Measurements from ENCODE around the gene MAPK8IP2.
A peak's percentile ranks its signal among the peaks of the same experiment; 100 is the strongest.

MAPK8IP2 gene

DNA sequence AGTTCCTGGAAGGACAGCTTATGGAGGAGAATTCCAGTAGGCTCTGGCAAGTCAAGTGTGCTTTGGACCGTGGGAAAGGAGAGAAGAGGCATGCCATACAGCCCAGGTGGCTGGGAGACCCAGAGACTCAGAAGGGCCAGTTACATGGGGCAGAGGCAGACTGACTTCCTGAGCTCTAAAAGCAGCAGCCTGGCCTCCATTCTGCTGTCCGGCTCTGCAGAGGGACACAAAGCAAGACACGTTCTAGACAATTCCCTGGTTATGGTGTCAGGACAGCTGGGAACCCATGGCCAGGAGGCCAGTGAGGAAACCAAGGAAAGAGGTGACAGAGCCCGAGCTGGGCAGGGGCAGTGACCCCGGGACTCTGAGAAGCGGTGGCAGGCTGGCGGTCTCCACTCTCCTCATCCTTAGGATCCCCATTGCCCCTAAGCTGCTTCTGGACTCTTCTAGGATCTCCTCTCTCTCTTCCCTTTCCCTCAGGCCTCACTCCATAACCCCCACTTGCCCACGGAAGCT, 25.1 kb upstream of the MAPK8IP2 start:
- DNase-seq (ENCODE audit: low spot score): no peak

DNA sequence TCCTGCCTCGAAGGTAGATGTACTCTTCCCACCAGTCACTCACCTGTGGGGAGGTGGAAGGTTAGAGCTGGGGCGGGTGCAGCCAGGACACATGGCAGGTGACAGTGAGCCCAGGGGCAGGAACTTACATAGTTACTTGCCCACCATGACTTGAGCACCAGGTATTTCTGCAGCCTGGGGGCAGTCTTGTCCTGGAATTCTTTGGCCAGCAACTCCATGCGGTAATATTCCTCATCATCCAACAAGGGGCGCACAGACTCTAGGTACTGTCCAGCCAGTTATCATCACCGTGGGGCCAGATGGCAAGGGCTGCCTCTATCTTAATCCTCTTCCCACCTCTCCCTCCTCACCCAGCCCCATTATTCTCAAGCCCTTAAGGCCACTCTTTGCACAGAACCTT, 24.5 kb upstream of the MAPK8IP2 start:
- DNase-seq (ENCODE audit: low spot score): peak; percentile 81

DNA sequence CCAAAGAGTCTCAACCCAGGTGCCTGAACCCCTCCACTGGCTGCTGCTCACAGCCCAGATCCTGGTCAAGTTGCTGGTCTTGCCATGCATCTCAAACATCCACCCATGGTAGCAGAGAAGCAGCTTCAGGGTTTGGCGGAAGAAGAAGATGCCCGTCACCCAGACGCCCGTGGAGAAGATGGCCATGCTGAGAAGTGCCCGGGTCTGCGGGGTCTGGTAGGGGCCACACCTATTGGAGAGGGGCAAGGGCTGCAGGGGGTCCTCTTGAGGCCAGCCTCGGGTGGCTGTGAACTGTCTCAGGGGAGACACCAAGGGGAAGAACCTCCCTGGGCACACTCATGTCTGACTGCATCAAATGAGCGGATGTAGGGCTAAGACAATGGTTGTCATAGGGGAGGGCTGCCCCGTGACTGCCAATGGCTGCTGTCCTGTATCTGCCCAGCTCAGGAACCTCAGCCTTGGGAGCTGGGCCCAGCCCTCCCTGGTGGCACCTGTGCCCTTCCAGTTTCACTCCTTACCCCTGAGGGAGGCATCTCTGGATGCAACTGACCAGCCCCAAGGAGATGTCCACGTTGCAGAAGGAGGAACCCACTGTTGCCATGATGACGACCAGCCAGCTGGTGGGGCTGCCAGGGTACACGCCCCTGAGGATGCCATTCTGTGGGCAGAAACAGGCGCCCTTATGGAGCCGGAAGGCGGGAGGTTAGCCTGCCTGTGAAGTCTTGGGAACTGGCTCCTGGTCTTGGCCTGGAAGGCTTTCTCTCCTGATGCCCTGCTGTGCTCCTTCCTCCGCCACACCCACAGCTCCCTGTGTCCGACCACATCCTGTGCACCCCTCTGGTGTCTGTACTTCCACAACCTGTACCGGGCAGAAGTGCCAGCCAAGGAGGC, 23.5 kb upstream of the MAPK8IP2 start:
- DNase-seq (ENCODE audit: low spot score): no peak

DNA sequence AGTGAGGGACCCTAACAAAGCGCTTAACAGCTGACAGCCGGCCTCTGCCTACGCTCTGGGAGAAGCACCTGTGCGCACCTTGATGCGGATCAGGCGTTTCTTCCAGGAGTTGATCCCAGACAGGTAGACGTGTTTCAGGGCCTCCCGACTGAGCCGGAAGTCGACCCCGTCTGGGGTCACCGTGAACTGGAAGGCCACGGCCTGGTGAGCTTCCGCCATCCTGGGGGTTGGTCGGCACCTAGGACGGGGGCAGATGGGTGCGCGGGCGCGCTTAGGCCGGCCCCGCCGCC, 23.0 kb upstream of the MAPK8IP2 start:
- no peak for DNase-seq (ENCODE audit: low spot score)

DNA sequence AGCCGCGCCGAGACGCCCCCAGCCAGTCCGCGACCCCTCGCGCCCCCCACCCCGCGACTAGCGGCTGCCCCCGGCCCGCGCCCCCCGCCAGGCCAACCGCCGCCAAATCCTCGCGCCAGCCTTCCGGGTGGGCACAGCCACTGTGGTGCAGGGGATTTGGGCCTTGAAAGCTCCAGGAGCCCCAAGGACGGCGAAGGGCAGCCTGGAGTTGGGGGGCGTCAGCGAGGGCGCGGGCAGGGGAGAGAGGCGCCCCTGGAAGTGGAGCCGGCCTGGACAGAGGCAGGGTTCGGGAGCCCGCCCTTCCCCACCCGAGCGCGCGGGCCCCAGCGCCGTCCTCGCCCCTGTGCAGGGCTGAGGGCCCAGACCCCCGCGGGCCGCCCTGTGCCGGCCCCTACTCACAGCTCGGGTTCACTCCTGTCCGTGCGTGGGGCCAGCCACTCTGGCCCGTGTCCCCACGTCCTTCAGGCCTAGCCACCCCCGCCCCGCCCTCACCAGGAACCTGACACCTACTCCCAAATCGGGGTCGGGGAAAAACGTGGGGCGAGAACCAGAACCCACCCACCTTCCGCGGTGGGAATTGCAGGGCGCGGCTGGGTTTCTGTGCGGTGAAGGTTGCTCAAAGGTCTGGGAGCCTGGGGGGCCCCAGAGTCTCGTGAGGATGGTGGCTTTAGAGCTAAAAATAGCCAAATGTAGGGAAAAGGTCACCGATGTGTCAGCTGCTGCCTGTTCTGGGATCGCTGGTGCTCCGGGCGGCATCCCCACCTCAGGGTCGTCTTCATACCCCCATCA, 22.4 kb upstream of the MAPK8IP2 start, which contains the start of gene CPT1B:
Gene CPT1B, minus strand, starts transcription at position 441 of the 789 bp plus-strand sequence. CDS start 512 bp downstream, outside the sequence.
- DNase-seq (ENCODE audit: low spot score): no peak

DNA sequence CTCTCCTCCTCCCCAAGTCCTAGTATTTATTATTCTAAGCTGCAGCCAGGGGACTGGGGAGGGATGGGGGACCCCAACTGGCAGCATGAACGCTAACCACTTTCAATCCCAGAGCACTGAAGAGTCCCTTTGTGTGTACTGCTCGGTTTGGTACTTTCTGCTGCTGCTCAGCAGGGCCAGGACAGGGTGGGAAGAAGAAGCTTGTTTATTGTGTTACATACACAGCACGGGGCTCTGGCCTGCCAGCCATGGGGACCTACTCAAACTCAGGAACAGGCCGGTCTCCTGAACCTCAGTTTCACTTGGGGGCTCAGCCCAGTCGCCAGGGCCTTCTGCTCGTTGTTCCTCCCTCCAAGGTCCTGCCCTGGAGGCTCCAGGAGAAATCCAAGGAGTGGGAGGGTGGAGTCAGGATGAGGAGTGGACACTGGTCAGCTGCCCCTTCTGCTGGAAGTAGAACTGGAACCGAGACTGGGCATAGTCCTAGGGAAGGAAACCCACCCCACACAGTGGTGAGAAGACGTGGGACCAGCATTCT, 21.8 kb upstream of the MAPK8IP2 start:
- DNase-seq (ENCODE audit: low spot score): no peak

DNA sequence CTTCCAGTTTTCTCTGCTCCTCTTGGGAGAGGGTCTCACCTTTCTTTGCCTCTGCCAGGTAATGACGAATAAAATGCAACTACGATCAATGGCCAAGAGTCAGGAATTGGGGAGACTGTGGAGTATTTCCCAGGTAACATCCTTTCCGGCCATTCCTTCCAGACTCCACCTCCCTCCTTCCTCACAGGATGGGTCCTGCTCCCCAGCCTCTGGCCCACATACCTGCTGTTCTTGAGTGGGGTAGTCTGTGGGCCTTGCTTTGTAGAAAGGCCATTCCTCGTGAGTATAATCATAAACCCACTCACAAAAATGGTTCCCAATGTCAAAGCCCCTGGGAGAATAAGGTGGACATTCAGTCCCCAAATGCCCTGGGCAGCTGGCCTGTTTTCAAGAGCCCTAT, 20.8 kb upstream of the MAPK8IP2 start:
- no peak for DNase-seq (ENCODE audit: low spot score)

DNA sequence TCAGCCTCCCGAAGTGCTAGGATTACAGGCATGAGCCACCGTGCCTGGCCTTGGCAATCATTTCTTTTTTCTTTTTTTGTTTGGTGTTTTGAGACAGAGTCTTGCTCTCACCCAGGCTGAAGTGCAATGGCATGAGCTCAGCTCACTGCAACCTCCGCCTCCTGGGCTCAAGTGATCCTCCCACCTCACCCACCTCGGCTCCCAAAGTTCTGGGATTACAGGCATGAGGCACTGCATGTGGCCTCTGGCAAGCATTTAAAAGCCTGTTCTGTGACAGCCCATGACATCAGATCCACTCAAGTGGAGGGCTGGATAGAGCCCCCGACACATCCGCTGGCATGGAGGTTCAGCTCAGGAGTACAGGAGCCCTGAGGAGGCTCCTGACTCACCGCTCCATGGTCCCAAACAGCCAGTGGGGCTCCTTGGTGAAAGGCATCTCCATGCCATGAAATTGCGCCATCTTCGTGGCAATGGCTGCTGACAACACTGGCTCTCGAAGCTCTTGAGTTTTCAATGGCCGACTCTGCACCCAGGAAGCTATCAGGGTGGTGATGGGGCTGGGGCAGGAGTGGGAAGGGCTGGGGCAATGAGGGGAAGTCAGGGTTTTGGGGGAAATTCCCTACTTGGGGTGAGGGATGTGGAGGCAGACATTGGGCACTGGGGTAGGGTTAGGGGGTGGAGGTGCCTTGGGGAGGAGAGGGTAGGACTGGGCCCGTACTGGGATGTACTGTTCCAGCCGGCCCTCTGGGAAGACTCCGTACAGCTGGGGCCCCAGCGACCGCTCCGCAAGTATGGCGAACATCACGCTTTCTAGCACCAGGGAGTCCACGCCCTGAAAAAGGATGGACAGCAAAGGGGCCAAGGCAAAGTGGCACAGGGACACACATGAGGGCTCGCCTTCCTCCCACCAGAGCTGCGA, 19.3 kb upstream of the MAPK8IP2 start:
- no peak for DNase-seq (ENCODE audit: low spot score)

DNA sequence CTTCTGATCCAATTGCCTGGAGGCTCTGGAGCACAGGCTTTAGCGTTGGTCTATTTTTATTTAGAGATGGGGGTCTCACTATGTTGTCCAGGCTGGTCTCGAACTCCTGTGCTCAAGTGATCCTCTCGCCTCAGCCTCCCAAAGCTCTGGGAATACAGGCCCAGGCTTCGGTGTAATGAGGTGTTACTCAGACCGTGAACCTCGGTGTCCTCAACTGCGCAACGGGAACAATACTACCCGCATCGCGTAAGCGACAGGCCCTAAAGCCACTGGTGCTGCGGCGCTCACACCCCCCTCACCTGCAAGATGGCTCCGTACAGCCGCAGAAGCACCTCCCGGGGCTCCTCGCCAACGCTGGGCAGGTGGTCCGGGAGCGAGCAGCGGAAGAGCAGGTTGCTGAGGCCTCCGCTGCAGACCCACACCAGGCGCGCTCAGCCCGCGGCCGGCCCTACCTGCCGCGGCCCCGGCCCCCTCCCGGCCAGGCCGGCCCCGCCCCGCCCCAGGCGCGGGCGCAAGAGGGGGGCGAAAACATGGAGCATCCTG, 18.6 kb upstream of the MAPK8IP2 start:
- DNase-seq (ENCODE audit: low spot score): peak; percentile 40

DNA sequence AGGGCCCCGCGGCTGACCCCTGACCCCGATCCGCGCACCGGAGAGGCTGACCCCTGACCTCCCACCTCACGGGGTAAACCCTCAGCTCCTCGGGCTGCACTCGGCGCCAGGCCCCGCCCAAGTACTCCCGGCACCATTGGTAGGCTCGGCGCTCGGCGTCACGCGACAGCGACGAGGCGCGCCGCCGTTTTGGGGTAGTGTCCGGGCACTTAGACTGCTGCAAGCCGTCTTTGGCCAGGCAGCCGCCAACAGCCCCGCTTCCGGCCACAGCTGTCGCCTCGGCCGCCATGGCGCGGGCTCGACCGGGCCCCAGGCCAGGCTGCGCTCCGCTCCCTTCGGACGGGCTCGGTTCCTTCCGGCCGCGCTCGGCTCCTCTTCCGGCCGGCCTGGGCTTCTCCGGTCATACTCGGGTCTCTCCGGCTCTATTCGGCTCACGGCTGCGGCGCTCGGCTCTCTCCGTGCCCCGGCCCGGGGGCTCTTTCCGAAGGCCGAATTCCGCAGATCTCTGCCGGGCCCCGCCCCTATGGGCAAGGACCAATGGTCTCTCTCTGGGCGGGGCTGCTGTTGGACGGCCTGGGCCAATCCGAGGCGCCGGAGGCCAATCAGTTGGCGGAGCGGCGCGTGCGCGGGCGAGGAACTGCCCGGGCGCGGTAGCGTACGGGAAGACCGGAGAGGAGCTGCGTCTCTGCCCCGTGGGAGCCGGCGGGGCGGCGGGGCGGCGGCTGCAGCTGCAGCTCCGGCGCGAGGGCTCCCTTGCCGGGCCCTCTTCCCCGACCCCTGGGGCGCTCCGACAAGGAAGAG, 17.9 kb upstream of the MAPK8IP2 start, which contains the start of gene CHKB:
Gene CHKB, minus strand, starts transcription at position 357 of the 801 bp plus-strand sequence. Its CDS starts 68 bp downstream, at position 289.
- DNase-seq (ENCODE audit: low spot score): peak; percentile 99

DNA sequence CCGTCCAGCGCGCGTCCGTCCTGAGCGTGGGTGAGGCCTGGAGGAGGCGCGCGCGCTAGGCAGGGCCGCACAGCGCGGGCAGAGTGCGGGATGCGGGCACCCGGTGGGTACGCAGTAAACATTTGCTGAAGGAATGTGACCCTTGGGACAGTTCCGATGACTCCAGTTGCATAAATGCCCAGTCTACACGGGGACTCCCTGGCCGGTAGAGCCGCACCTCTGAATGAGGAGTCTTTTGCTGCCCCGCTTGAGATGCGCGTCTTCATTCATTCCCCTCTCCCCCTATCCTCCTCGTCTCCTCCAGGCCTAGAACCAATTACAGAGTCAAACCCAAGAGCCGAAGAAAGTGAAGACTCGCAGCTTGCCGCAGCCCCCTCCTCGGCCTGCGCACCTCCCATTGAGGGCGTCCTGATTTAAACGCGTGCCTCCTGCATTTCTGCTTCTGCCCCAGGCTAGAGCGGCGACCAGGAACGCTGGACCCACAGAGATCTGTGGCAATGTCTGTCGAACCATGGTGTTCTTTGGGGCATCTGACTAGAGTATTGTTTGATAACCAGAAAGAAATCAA, 17.2 kb upstream of the MAPK8IP2 start:
- DNase-seq (ENCODE audit: low spot score): no peak

DNA sequence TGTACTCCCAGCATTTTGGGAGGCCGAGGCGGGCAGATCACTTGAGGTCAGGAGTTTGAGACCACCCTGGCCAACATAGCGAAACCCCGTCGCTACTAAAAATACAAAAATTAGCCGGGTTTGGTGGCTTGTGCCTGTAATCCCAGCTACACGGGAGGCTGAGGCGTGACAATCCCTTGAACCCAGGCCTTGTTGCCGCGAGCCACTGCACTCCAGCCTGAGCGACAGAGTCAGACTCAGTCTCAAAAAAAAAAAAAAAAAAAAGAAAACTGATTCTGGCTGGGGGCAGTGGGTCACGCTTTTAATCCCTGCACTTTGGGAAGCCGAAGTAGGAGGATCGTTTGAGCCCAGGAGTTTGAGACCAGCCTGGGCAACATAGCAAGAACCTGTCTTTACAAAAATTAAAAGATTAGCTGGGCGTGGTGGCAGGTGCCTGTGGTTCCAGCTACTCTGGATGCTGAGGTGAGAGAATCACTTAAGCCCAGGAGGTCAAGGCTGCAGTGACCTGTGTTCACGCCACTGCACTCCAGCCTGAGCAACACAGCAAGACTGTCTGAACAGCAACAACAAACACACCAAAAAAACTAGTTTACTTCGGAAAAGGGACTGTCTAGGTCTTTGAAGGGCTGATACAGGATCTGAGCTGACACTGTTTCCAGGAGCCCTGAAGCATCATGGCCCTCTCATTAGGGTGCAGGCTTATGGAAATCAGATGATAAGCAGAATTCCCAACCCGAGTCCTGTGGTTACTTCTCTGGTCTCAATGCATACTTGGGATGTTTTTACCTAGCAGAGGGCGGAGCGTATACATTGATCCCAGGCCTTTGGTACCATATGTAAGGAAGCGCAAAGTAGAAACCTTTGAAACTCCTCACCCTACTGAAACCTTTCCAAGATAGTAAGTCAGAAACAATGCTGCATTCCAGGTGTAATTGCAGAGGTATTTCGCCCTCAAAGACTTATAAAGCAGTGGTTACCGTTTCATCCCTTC, 16.2 kb upstream of the MAPK8IP2 start:
- DNase-seq (ENCODE audit: low spot score): no peak

DNA sequence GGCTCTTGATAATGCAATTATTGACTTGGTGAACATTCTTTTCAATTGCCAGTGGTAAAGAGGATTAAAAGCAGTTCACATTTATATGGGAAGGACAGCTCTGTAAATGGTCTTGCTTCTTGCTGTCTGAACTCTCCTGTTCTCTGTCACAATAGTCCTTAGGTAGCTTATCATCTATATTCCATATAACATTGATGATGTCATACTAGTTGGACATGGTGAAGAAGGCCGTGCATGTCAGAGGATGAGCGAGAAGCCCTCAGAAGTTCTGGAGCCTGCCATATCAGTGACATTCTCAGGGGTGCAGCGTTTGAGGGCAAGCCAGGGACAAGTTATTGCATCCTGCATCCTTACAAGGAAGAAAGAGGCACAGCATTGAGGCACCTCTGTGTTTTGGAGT, 15.4 kb upstream of the MAPK8IP2 start:
- no peak for DNase-seq (ENCODE audit: low spot score)

DNA sequence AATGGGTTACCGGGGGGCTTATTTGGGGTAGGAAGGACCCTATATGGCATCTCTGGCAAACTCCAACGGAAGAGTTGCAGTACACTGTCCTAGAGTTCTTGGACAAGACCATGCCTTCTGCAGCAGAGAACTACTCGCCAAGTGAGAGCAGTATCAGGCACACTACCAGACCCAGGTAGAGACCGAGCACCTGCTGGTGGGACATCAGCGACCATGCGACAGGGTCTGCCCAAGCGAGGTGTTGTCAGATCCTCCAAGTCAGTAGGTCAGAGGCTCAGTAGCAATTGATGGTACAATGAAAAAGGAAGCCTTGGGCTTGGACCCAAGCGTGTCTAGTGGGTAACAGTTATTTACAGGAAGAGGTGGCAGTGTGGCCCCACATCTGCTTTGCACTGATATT, 14.8 kb upstream of the MAPK8IP2 start:
- DNase-seq (ENCODE audit: low spot score): no peak

DNA sequence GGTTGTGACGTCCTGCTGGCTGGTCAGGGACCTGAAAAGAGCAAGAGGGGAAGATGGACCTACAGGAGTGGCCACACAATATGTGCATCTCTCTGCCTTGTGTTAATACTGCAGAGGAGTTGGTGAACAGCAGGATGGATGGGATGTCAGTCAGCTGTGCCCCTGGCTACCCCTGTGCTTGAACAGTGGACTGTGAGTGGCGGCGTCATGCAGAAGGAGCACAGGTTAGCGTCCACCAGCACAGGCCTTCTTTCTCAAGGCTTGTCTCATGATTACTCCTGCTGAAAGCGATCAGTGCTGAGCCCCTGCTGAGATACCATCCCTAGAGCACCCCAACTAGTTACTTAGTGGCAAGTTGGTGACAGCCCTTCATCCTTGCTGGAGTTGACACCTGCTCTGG, 14.2 kb upstream of the MAPK8IP2 start:
- no peak for DNase-seq (ENCODE audit: low spot score)

DNA sequence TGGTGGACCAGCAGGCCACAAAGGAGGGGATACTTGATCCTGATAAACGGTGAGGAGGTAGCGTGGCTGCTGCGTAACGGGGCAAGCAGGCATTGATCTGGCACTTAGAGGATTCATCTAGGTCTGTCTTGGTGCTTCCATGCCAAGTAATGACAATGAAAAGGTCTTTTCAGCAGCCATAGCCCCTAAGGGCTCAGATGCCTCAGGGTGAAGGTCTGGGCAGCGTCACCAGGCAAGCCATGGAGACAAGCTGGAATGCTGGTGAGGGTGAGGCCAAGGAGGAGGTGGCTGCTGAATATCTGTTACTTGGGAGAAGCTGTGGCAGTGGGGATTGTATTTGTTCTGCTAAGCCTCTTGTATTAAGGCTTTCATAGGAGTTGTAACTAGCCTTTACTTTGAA, 13.2 kb upstream of the MAPK8IP2 start:
- DNase-seq (ENCODE audit: low spot score): no peak

DNA sequence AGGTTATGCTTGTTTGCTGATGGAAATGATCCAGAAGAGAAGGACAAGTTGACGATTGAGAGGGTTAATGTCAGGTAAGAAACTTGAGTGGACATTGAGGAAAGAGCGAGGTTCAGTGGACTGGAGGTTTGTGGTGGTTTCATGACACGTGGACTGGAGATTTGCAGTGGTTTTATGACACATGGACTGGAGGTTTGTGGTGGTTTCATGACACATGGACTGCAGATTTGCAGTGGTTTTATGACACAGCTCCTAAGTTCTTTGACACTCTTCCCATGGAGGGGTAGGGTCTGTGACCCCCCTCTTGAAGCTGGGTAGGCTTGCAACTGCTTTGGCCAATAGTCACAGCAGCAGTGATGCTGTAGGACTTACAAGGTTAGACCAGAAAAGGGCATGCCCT, 5.4 kb upstream of the MAPK8IP2 start:
- peak; percentile 44 for DNase-seq (ENCODE audit: low spot score)

DNA sequence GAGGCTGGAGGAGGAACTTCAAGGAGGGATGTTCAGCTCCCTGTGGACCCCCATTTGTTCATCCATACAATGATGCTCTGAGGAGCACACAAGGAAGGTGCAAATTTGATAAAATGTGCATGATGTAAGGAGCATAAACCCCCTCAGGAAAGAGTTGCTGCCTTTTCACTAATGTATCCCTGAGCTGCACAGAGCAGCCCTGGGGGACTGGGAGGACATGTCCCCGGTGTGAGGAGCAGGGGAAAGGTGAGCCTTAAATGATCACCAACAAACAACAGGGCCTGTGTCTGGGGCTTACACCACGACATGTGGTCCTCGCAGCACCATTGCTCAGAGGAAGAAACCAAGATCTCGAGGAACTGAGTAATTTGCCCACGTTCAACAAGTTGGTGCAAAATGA, 3.5 kb upstream of the MAPK8IP2 start:
- DNase-seq (ENCODE audit: low spot score): no peak

Data from kidney tubule cell (primary cell).